ENCODE results near the gene LRMDA. TPM values are rescaled to one million over a fixed set of nuclear protein-coding genes. Genes with fewer than 3 reads are reported as not detected.

The LRMDA gene
- total and polyA plus RNA-seq, 10 of the 15 experiments (the other 5 are each of a cell fraction or from before 2014, with no cell fraction given), result 0.07 to 0.54 (median 0.29) TPM; not detected in 4

GRCh38 chr10:75527542-75527941 lies 96.1 kb downstream of the LRMDA start:
- RAD21 ChIA-PET (ENCODE audit: unreplicated experiment), result no interaction called here
- Histone ChIP-seq H3K4me2 (ENCODE audit: control insufficient read depth, insufficient read depth) (no peak overlapping the region), H3K27me3 (replicated peaks in 1 of 2; ENCODE audit: control insufficient read depth in 2 of 2, insufficient read depth in 2 of 2, low read length in 1 of 2) (no peaks in the 10 kb centered on the region), H3K9me3 (replicated peaks; ENCODE audit: control insufficient read depth, insufficient read depth, low read length) (no peaks in the 10 kb centered on the region; the same call in 2 of the 3 replicates), H3K4me1 (ENCODE audit: control insufficient read depth, insufficient read depth, low read length) (no peaks in the 10 kb centered on the region), H4K20me1 (ENCODE audit: control insufficient read depth, insufficient read depth) (no peaks in the 10 kb centered on the region), H3K79me2 (ENCODE audit: control insufficient read depth, insufficient read depth, low read length) (no peaks in the 10 kb centered on the region), H3K27ac (ENCODE audit: control insufficient read depth, insufficient read depth) (no peak overlapping the region), H3K36me3 (ENCODE audit: control insufficient read depth in 2 of 2, insufficient read depth in 2 of 2, low read length in 1 of 2) (no peaks in the 10 kb centered on the region), H2AFZ (ENCODE audit: control insufficient read depth, low read depth, low read length) (no peak overlapping the region), H3K9ac (ENCODE audit: control insufficient read depth, insufficient read depth, low read length) (no peak overlapping the region), H3K4me3 (no peak overlapping the region)
- intact Hi-C loops (cut with micrococcal nuclease; ENCODE audit: unreplicated experiment), result no loop called here
- DNase-seq (ENCODE audit: low read depth, low spot score), result no peak
- POLR2A ChIA-PET, result no interaction called here
- no TSS peak for BruUV-seq (replicated peaks)
- ATAC-seq, result no peak
- in situ Hi-C loops (cut with MboI), result no loop called here
- SMC1A ChIA-PET (ENCODE audit: uncharacterized antibody, unreplicated experiment), result interaction anchor here (0.8 kb wide), 1 partner anchor 41 kb away, joined by 3 read pairs; no protein-coding TSS in a partner anchor
- CTCF ChIA-PET, result no interaction called here
- TF ChIP-seq ZNF24 (IDR thresholded peaks at IDR 0.05), result no peak
- TF ChIP-seq RCOR1 (conservative IDR thresholded peaks at IDR 0.05; ENCODE audit: low read depth, low read length), result no peak
- no peak for TF ChIP-seq CBFB (IDR thresholded peaks at IDR 0.05; ENCODE audit: low read depth)
- TF ChIP-seq NFIC (IDR thresholded peaks at IDR 0.05; ENCODE audit: low read depth, low read length), result no peak
- TF ChIP-seq ZBTB4 (CRISPR knock-in tag; IDR thresholded peaks at IDR 0.05), result no peak
- TF ChIP-seq EZH2 (IDR thresholded peaks at IDR 0.05; ENCODE audit: borderline replicate concordance, control insufficient read depth, low read depth, low read length), result no peak
- TF ChIP-seq ATF3 (IDR thresholded peaks at IDR 0.05; ENCODE audit: borderline replicate concordance, extremely low read depth, low read depth, low read length), result no peak
- no peak for TF ChIP-seq EGR1 (IDR thresholded peaks at IDR 0.05; ENCODE audit: borderline replicate concordance in 1 of 2, low read depth in 2 of 2, low read length in 2 of 2)
- no peak for TF ChIP-seq FOS (IDR thresholded peaks at IDR 0.05; ENCODE audit: borderline replicate concordance, extremely low read depth, insufficient read length)
- WGBS (ENCODE audit: insufficient coverage, insufficient replicate concordance, low lambda C conversion rate, missing lambda C conversion rate), result 0% methylated on average over 2 of the region's 2 CpGs
- no peak for FAIRE-seq

Measured in GM12878 (cell line).